CD8-positive, alpha-beta memory T cell (primary cell): ENCODE results near the gene AUTS2. TPM values are rescaled to one million over a fixed set of nuclear protein-coding genes. Genes with fewer than 3 reads are reported as not detected.

ENCODE experiments used
- CTCF ChIA-PET: fragments of 350-600 bp; sonication (Branson Sonifier 250); formaldehyde crosslinking; loops from one replicate; lab custom pipeline; 2021; ENCODE audit warnings: antibody characterized with exemption; lab: Charles Lee
- POLR2A ChIA-PET: fragments of 350-600 bp; sonication (Branson Sonifier 250); formaldehyde crosslinking; loops from one replicate; lab custom pipeline; 2021; ENCODE audit warnings: antibody characterized with exemption; lab: Charles Lee
- DNase-seq, 5 donors: peaks; one replicate each; pipeline versions ENCODE4 v3.0.0 to v3.0.0-alpha.2; 2020 to 2022; ENCODE audit warnings: mixed read lengths in 1 of 5
- H3K27ac ChIP-seq: one replicate; pipeline ENCODE4 v1.7.0; 2013; ENCODE audit warnings: low read depth, mild to moderate bottlenecking, low read length, moderate library complexity
- H3K27me3 ChIP-seq: 2 replicates; pipeline ENCODE4 v1.7.0; 2013; ENCODE audit warnings: low read length, mild to moderate bottlenecking; ENCODE audit not compliant: insufficient read depth, poor library complexity, severe bottlenecking
- H3K36me3 ChIP-seq: 2 replicates; pipeline ENCODE4 v1.7.0; 2013; ENCODE audit warnings: mild to moderate bottlenecking, low read length, moderate library complexity; ENCODE audit not compliant: insufficient read depth
- H3K4me1 ChIP-seq: 2 replicates; pipeline ENCODE4 v1.7.0; 2013; ENCODE audit warnings: mild to moderate bottlenecking, low read length, moderate library complexity; ENCODE audit not compliant: insufficient read depth
- H3K4me3 ChIP-seq: 2 replicates; pipeline ENCODE4 v1.7.0; 2013; ENCODE audit warnings: mild to moderate bottlenecking, low read length
- H3K9me3 ChIP-seq: 2 replicates; pipeline ENCODE4 v1.7.0; 2013; ENCODE audit warnings: mild to moderate bottlenecking, low read length
- H3K27ac Mint-ChIP-seq, 8 donors: one replicate each; pipeline ENCODE4 v1.8.0; 2020 to 2021; ENCODE audit warnings: mixed read lengths in 8 of 8, mild to moderate bottlenecking in 6 of 8, inconsistent platforms in 3 of 8, moderate library complexity in 3 of 8
- H3K27me3 Mint-ChIP-seq, 2 donors: one replicate each; pipeline ENCODE4 v1.8.0; 2020 to 2021; ENCODE audit warnings: mixed read lengths in 2 of 2, mild to moderate bottlenecking in 1 of 2, moderate library complexity in 1 of 2
- H3K36me3 Mint-ChIP-seq, 3 donors: one replicate each; pipeline ENCODE4 v1.8.0; 2020 to 2021; ENCODE audit warnings: mixed read lengths in 3 of 3, inconsistent platforms in 1 of 3, mild to moderate bottlenecking in 1 of 3
- H3K4me1 Mint-ChIP-seq, 3 donors: one replicate each; pipeline ENCODE4 v1.8.0; 2020 to 2021; ENCODE audit warnings: mixed read lengths in 3 of 3, inconsistent platforms in 1 of 3, mild to moderate bottlenecking in 1 of 3
- H3K4me3 Mint-ChIP-seq, 7 donors: one replicate each; pipeline ENCODE4 v1.8.0; 2020 to 2021; ENCODE audit warnings: mixed read lengths in 7 of 7, mild to moderate bottlenecking in 6 of 7, moderate library complexity in 4 of 7, inconsistent platforms in 2 of 7
- H3K9me3 Mint-ChIP-seq, 5 donors: one replicate each; pipeline ENCODE4 v1.8.0; 2020 to 2022; ENCODE audit warnings: mixed read lengths in 5 of 5, mild to moderate bottlenecking in 3 of 5, moderate library complexity in 2 of 5, inconsistent platforms in 1 of 5
- polyA plus RNA-seq: library from polyadenylated mRNA; unstranded; fragments of 300-500 nt; fragmentation: Illumina TruSeq; gene quantifications from one replicate; pipeline ENCODE4 v1.2.3, GENCODE V29; 2021
- total RNA-seq, 2 experiments: library from RNA; stranded (reverse); gene quantifications; one replicate each; pipeline ENCODE4 v1.2.3, GENCODE V29; 2021

The AUTS2 gene
- total and polyA plus RNA-seq, 3 experiments from 2014 or later, result 4.4 to 9.9 (median 5.3) TPM

DNA sequence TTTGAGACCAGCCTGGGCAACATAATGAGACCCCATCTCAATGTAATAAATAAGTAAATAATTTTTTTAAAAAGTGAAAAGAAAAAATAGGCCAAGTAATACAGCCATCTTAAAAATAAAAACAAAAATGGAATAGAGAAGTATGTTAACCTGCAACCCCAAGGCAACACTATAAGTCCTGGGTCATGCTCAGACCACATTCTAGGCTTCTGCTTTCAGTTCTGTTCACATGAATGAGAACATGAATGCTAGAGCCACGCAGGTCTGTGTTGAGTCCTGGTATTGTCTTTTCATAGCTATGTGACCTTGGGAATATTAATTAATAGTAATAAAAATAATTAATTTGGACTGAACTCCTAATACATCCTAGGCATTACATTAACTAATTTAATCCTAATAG, 284.0 kb downstream of the AUTS2 start:
- peaks cover 2 to 6% of the 10 kb centered on the region in 2 donors for H3K27me3 Mint-ChIP-seq
- no peaks in the 10 kb centered on the region for H3K4me1 Mint-ChIP-seq
- H3K36me3 Mint-ChIP-seq, result peaks cover 0 to 4% (median 0%) of the 10 kb centered on the region in 3 donors
- DNase-seq, result no peak
- H3K27me3 ChIP-seq, result no peaks in the 10 kb centered on the region
- H3K36me3 ChIP-seq, result no peaks in the 10 kb centered on the region
- ChIA-PET CTCF (no interaction called here), POLR2A (no interaction called here)
- H3K4me3 Mint-ChIP-seq, result no peak overlapping the region
- H3K4me3 ChIP-seq, result no peak overlapping the region
- no peaks in the 10 kb centered on the region for H3K4me1 ChIP-seq
- H3K9me3 Mint-ChIP-seq, result no peaks in the 10 kb centered on the region
- H3K27ac ChIP-seq, result no peak overlapping the region
- no peak overlapping the region for H3K27ac Mint-ChIP-seq
- no peaks in the 10 kb centered on the region for H3K9me3 ChIP-seq

GRCh38 chr7:69883399-69883891, 285.2 kb downstream of the AUTS2 start:
- Histone ChIP-seq H3K4me3 (no peak overlapping the region), H3K27ac (no peak overlapping the region), H3K9me3 (no peaks in the 10 kb centered on the region), H3K4me1 (no peaks in the 10 kb centered on the region), H3K27me3 (no peaks in the 10 kb centered on the region), H3K36me3 (no peaks in the 10 kb centered on the region)
- H3K27ac Mint-ChIP-seq, result no peak overlapping the region
- POLR2A ChIA-PET, result no interaction called here
- peaks cover 0 to 5% of the 10 kb centered on the region in 2 donors for H3K27me3 Mint-ChIP-seq
- H3K4me3 Mint-ChIP-seq, result no peak overlapping the region
- no peaks in the 10 kb centered on the region for H3K9me3 Mint-ChIP-seq
- no peaks in the 10 kb centered on the region for H3K4me1 Mint-ChIP-seq
- H3K36me3 Mint-ChIP-seq, result peaks cover 0 to 4% (median 0%) of the 10 kb centered on the region in 3 donors
- DNase-seq, result no peak
- CTCF ChIA-PET, result no interaction called here

- Histone ChIP-seq H3K4me3 (no peak overlapping the region), H3K36me3 (no peaks in the 10 kb centered on the region), H3K4me1 (no peaks in the 10 kb centered on the region), H3K27me3 (no peaks in the 10 kb centered on the region), H3K27ac (no peak overlapping the region), H3K9me3 (no peaks in the 10 kb centered on the region)
- H3K27me3 Mint-ChIP-seq, result no peaks in the 10 kb centered on the region
- peaks cover 0 to 4% (median 0%) of the 10 kb centered on the region in 3 donors for H3K36me3 Mint-ChIP-seq
- POLR2A ChIA-PET, result no interaction called here
- no peak overlapping the region for H3K4me3 Mint-ChIP-seq
- H3K4me1 Mint-ChIP-seq, result no peaks in the 10 kb centered on the region
- H3K27ac Mint-ChIP-seq, result no peak overlapping the region
- DNase-seq, result no peak
- H3K9me3 Mint-ChIP-seq, result no peaks in the 10 kb centered on the region
- CTCF ChIA-PET, result no interaction called here
Measured at GRCh38 chr7:69885431-69885830, 287.2 kb downstream of the AUTS2 start.

DNA sequence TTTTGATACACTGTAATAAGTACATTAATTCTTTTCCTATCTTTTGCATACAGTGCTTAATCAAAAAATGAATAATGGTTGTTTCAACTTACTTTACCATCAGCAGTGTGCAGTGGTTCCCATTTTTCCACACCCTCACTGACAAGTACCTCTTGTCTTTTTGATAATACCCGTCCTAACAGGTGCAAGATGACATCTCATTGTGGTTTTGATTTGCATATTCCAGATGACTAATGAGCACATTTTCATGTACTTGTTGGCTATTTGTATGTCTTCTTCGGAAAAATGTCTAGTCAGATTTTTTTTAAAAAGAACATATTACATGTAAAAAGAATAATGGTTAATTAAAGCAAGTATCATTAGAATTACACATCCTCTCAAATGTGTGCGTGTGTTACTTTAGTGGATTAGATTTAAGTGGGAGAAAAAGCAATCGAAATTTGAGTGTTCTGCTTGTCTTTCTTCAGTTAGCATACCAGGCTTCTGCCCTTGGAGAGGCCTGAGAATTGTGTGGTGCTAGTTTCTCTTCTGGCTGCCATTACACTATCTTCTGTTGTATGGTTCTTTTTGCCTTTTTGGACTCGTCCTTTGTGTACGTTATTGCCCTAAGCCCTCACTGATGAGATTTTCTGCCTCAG, 291.2 kb downstream of the AUTS2 start:
- Histone ChIP-seq H3K4me3 (no peak overlapping the region), H3K9me3 (no peaks in the 10 kb centered on the region), H3K4me1 (no peaks in the 10 kb centered on the region), H3K36me3 (no peaks in the 10 kb centered on the region), H3K27ac (no peak overlapping the region), H3K27me3 (no peaks in the 10 kb centered on the region)
- Mint-ChIP-seq H3K36me3 (no peaks in the 10 kb centered on the region), H3K4me1 (no peaks in the 10 kb centered on the region), H3K9me3 (no peaks in the 10 kb centered on the region), H3K27me3 (no peaks in the 10 kb centered on the region), H3K4me3 (no peak overlapping the region), H3K27ac (no peak overlapping the region)
- no peak for DNase-seq
- ChIA-PET CTCF (no interaction called here), POLR2A (no interaction called here)

DNA sequence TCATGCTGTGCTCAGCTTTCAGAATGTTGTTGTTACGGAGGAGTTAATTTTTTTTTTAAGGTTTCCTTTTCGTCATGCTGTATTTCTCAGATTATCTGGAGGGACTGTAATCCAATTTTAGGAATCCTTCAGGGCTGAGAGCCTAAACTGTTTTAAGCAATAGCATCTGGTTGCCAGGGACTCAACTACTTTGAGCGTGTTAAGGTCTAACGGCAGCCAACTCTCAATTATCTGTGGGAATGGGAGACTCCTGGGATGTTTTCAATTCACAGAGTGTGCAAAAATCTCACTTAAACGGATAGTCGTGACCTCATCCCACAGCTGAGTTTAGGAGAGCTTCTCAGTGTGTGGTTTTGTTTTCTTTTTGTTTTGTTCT, 291.7 kb downstream of the AUTS2 start:
- no peak overlapping the region for H3K27ac Mint-ChIP-seq
- H3K9me3 ChIP-seq, result no peaks in the 10 kb centered on the region
- POLR2A ChIA-PET, result no interaction called here

GRCh38 chr7:69892790-69893189, 294.5 kb downstream of the AUTS2 start:
- H3K36me3 ChIP-seq, result no peaks in the 10 kb centered on the region
- Mint-ChIP-seq H3K36me3 (no peaks in the 10 kb centered on the region), H3K4me3 (no peak overlapping the region), H3K27ac (no peak overlapping the region), H3K27me3 (no peaks in the 10 kb centered on the region), H3K9me3 (peaks cover 0 to 2% (median 0%) of the 10 kb centered on the region in 5 donors), H3K4me1 (no peaks in the 10 kb centered on the region)
- POLR2A ChIA-PET, result no interaction called here
- no peaks in the 10 kb centered on the region for H3K4me1 ChIP-seq
- CTCF ChIA-PET, result no interaction called here
- no peaks in the 10 kb centered on the region for H3K27me3 ChIP-seq
- no peak overlapping the region for H3K4me3 ChIP-seq
- H3K9me3 ChIP-seq, result no peaks in the 10 kb centered on the region
- H3K27ac ChIP-seq, result no peak overlapping the region
- DNase-seq, result no peak

More for the DNA sequence above, 291.7 kb downstream of the AUTS2 start:
- Histone ChIP-seq H3K36me3 (no peaks in the 10 kb centered on the region), H3K27ac (no peak overlapping the region), H3K4me3 (no peak overlapping the region), H3K27me3 (no peaks in the 10 kb centered on the region), H3K4me1 (no peaks in the 10 kb centered on the region)
- Mint-ChIP-seq H3K36me3 (no peaks in the 10 kb centered on the region), H3K4me1 (no peaks in the 10 kb centered on the region), H3K9me3 (no peaks in the 10 kb centered on the region), H3K4me3 (no peak overlapping the region), H3K27me3 (no peaks in the 10 kb centered on the region)
- DNase-seq, result no peak
- CTCF ChIA-PET, result no interaction called here

DNA sequence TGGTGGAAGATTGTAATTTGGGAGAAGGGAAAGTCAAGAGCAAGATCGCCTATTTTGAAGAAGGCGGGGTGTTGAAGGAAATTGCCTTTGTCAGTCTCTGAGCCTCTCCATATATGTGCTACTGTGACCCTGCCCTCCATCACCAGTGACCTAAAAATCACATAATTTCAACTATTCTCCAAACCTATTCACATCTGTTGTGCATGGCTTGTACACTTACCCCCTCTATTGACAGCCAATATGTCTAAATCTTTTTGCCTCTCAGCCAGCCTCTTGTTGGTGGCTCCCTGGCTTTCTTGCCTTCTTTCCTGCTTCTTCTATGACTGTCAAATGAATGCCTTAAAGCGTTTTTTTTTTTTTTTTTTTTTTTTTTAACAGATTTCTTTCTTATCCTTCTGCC, 295.6 kb downstream of the AUTS2 start:
- Mint-ChIP-seq H3K4me3 (no peak overlapping the region), H3K9me3 (peaks cover 0 to 2% (median 0%) of the 10 kb centered on the region in 5 donors), H3K27ac (no peak overlapping the region), H3K36me3 (no peaks in the 10 kb centered on the region), H3K4me1 (no peaks in the 10 kb centered on the region), H3K27me3 (no peaks in the 10 kb centered on the region)
- Histone ChIP-seq H3K27me3 (no peaks in the 10 kb centered on the region), H3K4me3 (no peak overlapping the region), H3K27ac (no peak overlapping the region), H3K4me1 (no peaks in the 10 kb centered on the region), H3K36me3 (no peaks in the 10 kb centered on the region), H3K9me3 (no peaks in the 10 kb centered on the region)
- ChIA-PET CTCF (no interaction called here), POLR2A (no interaction called here)
- DNase-seq, result no peak

GRCh38 chr7:69895446-69895845, 297.2 kb downstream of the AUTS2 start:
- H3K36me3 Mint-ChIP-seq, result no peaks in the 10 kb centered on the region
- H3K27ac Mint-ChIP-seq, result no peak overlapping the region
- H3K9me3 Mint-ChIP-seq, result peaks cover 0 to 2% (median 0%) of the 10 kb centered on the region in 5 donors
- Histone ChIP-seq H3K4me3 (no peak overlapping the region), H3K9me3 (no peaks in the 10 kb centered on the region), H3K4me1 (no peaks in the 10 kb centered on the region), H3K27ac (no peak overlapping the region), H3K36me3 (no peaks in the 10 kb centered on the region), H3K27me3 (no peaks in the 10 kb centered on the region)
- ChIA-PET POLR2A (no interaction called here), CTCF (no interaction called here)
- no peaks in the 10 kb centered on the region for H3K27me3 Mint-ChIP-seq
- H3K4me3 Mint-ChIP-seq, result no peak overlapping the region
- no peaks in the 10 kb centered on the region for H3K4me1 Mint-ChIP-seq
- no peak for DNase-seq
